Measurements from ENCODE around the gene SMARCC1. TPM values are rescaled to one million over a fixed set of nuclear protein-coding genes. Genes with fewer than 3 reads are reported as not detected.

Gene SMARCC1
- total and polyA plus RNA-seq, 2 of the 4 experiments (the other 2 are of a cell fraction): 18.6 to 39.6 TPM

GRCh38 chr3:47713655-47714054 is 68.0 kb downstream of the SMARCC1 start:
- Histone ChIP-seq H3K79me1 (ENCODE audit: low read depth in 1 of 2, low read length in 2 of 2) (peaks cover 14 to 40% of the 10 kb centered on the region in 2 experiments), H2BK5ac (ENCODE audit: low read depth, low read length, poor library complexity, severe bottlenecking) (no peak overlapping the region), H3K9ac (ENCODE audit: low read depth, low read length) (no peak overlapping the region), H2BK15ac (ENCODE audit: low read depth, low read length) (no peak overlapping the region), H4K20me1 (ENCODE audit: insufficient read depth, low read length) (no peaks in the 10 kb centered on the region), H3K4me2 (ENCODE audit: low read depth, low read length) (no peak overlapping the region), H2BK20ac (ENCODE audit: low read depth, low read length) (no peak overlapping the region), H3K18ac (ENCODE audit: low read depth, low read length) (no peak overlapping the region), H3K56ac (ENCODE audit: extremely low read depth, insufficient read depth, low read length) (no peak overlapping the region), H3K4ac (ENCODE audit: low read depth, low read length) (no peak overlapping the region), H3K14ac (replicated peaks; ENCODE audit: low read depth, low read length) (no peak overlapping the region), H4K5ac (ENCODE audit: low read depth, low read length) (no peak overlapping the region), H2AK5ac (ENCODE audit: low read depth, low read length) (no peak overlapping the region), H4K8ac (ENCODE audit: low read depth in 2 of 2, low read length in 2 of 2) (no peak overlapping the region), H3K9me1 (ENCODE audit: insufficient read depth, low read length) (no peaks in the 10 kb centered on the region), H3K9me3 (ENCODE audit: control insufficient read depth, insufficient read depth, low read length) (no peaks in the 10 kb centered on the region), H2AFZ (replicated peaks; ENCODE audit: low read length, poor library complexity) (no peak overlapping the region), H3K4me3 (ENCODE audit: insufficient read depth, low read depth, low read length) (no peak overlapping the region), H3K27me3 (ENCODE audit: control insufficient read depth, insufficient read depth, low read length) (no peaks in the 10 kb centered on the region), H2BK120ac (ENCODE audit: low read depth, low read length) (no peak overlapping the region), H3K23ac (ENCODE audit: low read depth, low read length) (no peak overlapping the region), H3K36me3 (ENCODE audit: control insufficient read depth, insufficient read depth, low read length) (peaks cover 29% of the 10 kb centered on the region), H3K4me1 (ENCODE audit: control insufficient read depth, insufficient read depth, low read length) (no peaks in the 10 kb centered on the region), H2AK9ac (replicated peaks; ENCODE audit: low read depth, low read length, poor library complexity) (no peak overlapping the region), H4K91ac (ENCODE audit: insufficient read depth, low read depth, low read length) (no peak overlapping the region), H3K27ac (ENCODE audit: insufficient read depth, low read length) (no peak overlapping the region)
- ChIA-PET POLR2A (ENCODE audit: unreplicated experiment) (no interaction called here), CTCF (no interaction called here)
- ATAC-seq (ENCODE audit: low read depth) (no peak), DNase-seq (peak; percentile 63)
- dilution Hi-C loops (cut with HindIII; ENCODE audit: low sequenced_read_pairs, unreplicated experiment) (no loop called here), in situ Hi-C loops (cut with MboI; ENCODE audit: low sequenced_read_pairs) (no loop called here), intact Hi-C loops (cut with micrococcal nuclease) (loop anchor here (10.0 kb wide), 1 partner anchor 61 kb away; no protein-coding TSS in a partner anchor)
- no CpG with 5 or more reads among the region's 2 CpGs for WGBS, 2 experiments (ENCODE audit: extremely low coverage in 2 of 2, insufficient read length in 1 of 2)
- BruUV-seq (replicated peaks): no TSS peak
- TF ChIP-seq CHD1 (IDR thresholded peaks at IDR 0.05; ENCODE audit: low read depth, low read length) (no peak), MAZ (IDR thresholded peaks at IDR 0.05; ENCODE audit: borderline replicate concordance, low read depth, low read length) (no peak), CEBPB (IDR thresholded peaks at IDR 0.05; ENCODE audit: low read depth, low read length) (no peak), NFE2L2 (IDR thresholded peaks at IDR 0.05; ENCODE audit: low read depth, low read length) (no peak), BHLHE40 (IDR thresholded peaks at IDR 0.05; ENCODE audit: low read depth, low read length) (no peak), MAFK (IDR thresholded peaks at IDR 0.05; ENCODE audit: low read depth, low read length) (no peak), RCOR1 (IDR thresholded peaks at IDR 0.05; ENCODE audit: insufficient replicate concordance, low read length) (no peak), RFX5 (IDR thresholded peaks at IDR 0.05; ENCODE audit: low read depth, low read length) (no peak), USF2 (IDR thresholded peaks at IDR 0.05; ENCODE audit: low read depth, low read length) (no peak)
- TF ChIP-seq, protein P1, sequence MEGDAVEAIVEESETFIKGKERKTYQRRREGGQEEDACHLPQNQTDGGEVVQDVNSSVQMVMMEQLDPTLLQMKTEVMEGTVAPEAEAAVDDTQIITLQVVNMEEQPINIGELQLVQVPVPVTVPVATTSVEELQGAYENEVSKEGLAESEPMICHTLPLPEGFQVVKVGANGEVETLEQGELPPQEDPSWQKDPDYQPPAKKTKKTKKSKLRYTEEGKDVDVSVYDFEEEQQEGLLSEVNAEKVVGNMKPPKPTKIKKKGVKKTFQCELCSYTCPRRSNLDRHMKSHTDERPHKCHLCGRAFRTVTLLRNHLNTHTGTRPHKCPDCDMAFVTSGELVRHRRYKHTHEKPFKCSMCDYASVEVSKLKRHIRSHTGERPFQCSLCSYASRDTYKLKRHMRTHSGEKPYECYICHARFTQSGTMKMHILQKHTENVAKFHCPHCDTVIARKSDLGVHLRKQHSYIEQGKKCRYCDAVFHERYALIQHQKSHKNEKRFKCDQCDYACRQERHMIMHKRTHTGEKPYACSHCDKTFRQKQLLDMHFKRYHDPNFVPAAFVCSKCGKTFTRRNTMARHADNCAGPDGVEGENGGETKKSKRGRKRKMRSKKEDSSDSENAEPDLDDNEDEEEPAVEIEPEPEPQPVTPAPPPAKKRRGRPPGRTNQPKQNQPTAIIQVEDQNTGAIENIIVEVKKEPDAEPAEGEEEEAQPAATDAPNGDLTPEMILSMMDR (conservative IDR thresholded peaks at IDR 0.05; ENCODE audit: low read depth, low read length): no peak
- TF ChIP-seq, protein P2, sequence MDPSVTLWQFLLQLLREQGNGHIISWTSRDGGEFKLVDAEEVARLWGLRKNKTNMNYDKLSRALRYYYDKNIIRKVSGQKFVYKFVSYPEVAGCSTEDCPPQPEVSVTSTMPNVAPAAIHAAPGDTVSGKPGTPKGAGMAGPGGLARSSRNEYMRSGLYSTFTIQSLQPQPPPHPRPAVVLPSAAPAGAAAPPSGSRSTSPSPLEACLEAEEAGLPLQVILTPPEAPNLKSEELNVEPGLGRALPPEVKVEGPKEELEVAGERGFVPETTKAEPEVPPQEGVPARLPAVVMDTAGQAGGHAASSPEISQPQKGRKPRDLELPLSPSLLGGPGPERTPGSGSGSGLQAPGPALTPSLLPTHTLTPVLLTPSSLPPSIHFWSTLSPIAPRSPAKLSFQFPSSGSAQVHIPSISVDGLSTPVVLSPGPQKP (IDR thresholded peaks at IDR 0.05; ENCODE audit: borderline replicate concordance, low read depth, low read length): no peak
